Testis (tissue), 3 donors: Measurements from ENCODE around the gene COL25A1. TPM values are rescaled to one million over a fixed set of nuclear protein-coding genes. Genes with fewer than 3 reads are reported as not detected.

Experiments used
- DNase-seq: peaks from one replicate; pipeline ENCODE4 v3.0.0-alpha.2; 2019
- H3K27ac ChIP-seq, 2 donors: fragments of 200-600 bp; sonication (generic); one replicate each; pipeline ENCODE4 v1.5.1; 2019
- H3K27me3 ChIP-seq: fragments of 200-600 bp; sonication (generic); one replicate; pipeline ENCODE4 v1.5.1; 2019
- H3K36me3 ChIP-seq: fragments of 200-600 bp; sonication (generic); one replicate; pipeline ENCODE4 v1.5.1; 2017; ENCODE audit warnings: low read depth; ENCODE audit errors: missing control alignments
- H3K4me1 ChIP-seq: fragments of 200-600 bp; sonication (generic); one replicate; pipeline ENCODE4 v1.5.1; 2019
- H3K4me3 ChIP-seq, 2 donors: fragments of 200-600 bp; sonication (generic); one replicate each; pipeline ENCODE4 v1.5.1; 2017 to 2019
- H3K9me3 ChIP-seq: fragments of 200-600 bp; sonication (generic); one replicate; pipeline ENCODE4 v1.5.1; 2017
- POLR2A ChIP-seq: fragments of 450-650 bp; IDR thresholded peaks from one replicate; pipeline ENCODE4 v1.6.1; 2017; ENCODE audit warnings: antibody characterized with exemption, mild to moderate bottlenecking, moderate library complexity
- WGBS, 2 donors: methylation state at CpG; one replicate each; pipeline ENCODE4 v1.1.5; 2018; 5-methylcytosine and 5-hydroxymethylcytosine counted together
- intact Hi-C: fragments of 100-400 bp; cut with DNase I; formaldehyde crosslinking; loops from one replicate; pipeline ENCODE4 v1.15.1; 2023; ENCODE audit warnings: low total_unique reads
- polyA plus RNA-seq: library from polyadenylated mRNA; stranded (reverse); fragments of 350-450 nt; fragmentation: Illumina TruSeq; extraction: RNeasy Lipid Tissue Mini Kit (QIAGEN cat#74804); gene quantifications from one replicate; pipeline ENCODE4 v1.2.3, GENCODE V29; 2014; ENCODE audit warnings: low read depth, low replicate concordance; ENCODE audit not compliant: insufficient read depth
- total RNA-seq, 2 donors: library from RNA; depleted of rRNA; stranded (reverse); fragments of >200 nt; gene quantifications; one replicate each; pipeline ENCODE4 v1.2.3, GENCODE V29; 2016
- TF ChIP-seq, protein P1 (sequence below), 3 experiments: fragments of 450-650 bp in 2 of 3; fragments of 200-600 bp in 1 of 3; sonication (generic) in 1 of 3; IDR thresholded peaks; one replicate each; pipeline ENCODE4 v1.5.1; 2016 to 2019; ENCODE audit warnings: antibody characterized with exemption in 3 of 3, mild to moderate bottlenecking in 2 of 3, moderate library complexity in 1 of 3

Gene COL25A1
- total and polyA plus RNA-seq, 3 donors from 2014 or later: 11.7 to 19.2 (median 17.2) TPM

- intact Hi-C loops: no loop called here
- no peaks in the 10 kb centered on the region for H3K4me1 ChIP-seq
- no peak overlapping the region for H3K27ac ChIP-seq
- H3K36me3 ChIP-seq: no peaks in the 10 kb centered on the region
- WGBS, 2 donors: 83 to 95% methylated on average over 5 of the region's 5 CpGs
- no peaks in the 10 kb centered on the region for H3K9me3 ChIP-seq
- no peak overlapping the region for H3K4me3 ChIP-seq
- H3K27me3 ChIP-seq: no peaks in the 10 kb centered on the region
- no peak for TF ChIP-seq POLR2A
- no peak for DNase-seq
These were observed 111.2 kb downstream of the COL25A1 start for GRCh38 chr4:109191216-109191615.

DNA sequence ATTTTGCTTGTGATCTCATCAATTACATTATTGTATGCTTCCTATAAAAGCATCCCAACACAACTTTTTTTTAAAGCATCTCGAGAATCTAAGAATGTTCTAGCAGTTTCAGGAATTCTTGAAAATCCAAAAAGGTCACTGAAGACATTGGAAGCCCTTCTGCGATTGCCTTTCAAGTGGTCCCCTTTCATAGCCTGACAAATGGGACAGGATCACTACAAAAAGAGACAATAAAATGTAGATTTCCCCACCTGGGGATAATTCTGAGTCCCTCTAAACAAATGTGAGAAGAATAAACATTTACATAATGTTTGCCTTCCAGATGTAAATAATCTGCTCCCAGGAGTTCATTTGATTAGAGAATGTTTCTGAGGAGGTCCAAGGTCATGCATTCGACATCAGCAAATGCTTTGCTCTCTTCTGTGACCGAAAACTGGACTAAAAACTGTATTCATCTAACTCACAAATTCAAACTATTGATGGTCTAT lies 116.0 kb downstream of the COL25A1 start:
- no peaks in the 10 kb centered on the region for H3K9me3 ChIP-seq
- no peak overlapping the region for H3K27ac ChIP-seq
- WGBS, 2 donors: 68 to 79% methylated on average over 4 of the region's 4 CpGs
- no peaks in the 10 kb centered on the region for H3K36me3 ChIP-seq
- H3K4me1 ChIP-seq: no peaks in the 10 kb centered on the region
- intact Hi-C loops: no loop called here
- no peak overlapping the region for H3K4me3 ChIP-seq
- TF ChIP-seq, protein P1, sequence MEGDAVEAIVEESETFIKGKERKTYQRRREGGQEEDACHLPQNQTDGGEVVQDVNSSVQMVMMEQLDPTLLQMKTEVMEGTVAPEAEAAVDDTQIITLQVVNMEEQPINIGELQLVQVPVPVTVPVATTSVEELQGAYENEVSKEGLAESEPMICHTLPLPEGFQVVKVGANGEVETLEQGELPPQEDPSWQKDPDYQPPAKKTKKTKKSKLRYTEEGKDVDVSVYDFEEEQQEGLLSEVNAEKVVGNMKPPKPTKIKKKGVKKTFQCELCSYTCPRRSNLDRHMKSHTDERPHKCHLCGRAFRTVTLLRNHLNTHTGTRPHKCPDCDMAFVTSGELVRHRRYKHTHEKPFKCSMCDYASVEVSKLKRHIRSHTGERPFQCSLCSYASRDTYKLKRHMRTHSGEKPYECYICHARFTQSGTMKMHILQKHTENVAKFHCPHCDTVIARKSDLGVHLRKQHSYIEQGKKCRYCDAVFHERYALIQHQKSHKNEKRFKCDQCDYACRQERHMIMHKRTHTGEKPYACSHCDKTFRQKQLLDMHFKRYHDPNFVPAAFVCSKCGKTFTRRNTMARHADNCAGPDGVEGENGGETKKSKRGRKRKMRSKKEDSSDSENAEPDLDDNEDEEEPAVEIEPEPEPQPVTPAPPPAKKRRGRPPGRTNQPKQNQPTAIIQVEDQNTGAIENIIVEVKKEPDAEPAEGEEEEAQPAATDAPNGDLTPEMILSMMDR (IDR thresholded peaks at IDR 0.05): no peak
- no peak for TF ChIP-seq POLR2A
- no peak for DNase-seq
- no peaks in the 10 kb centered on the region for H3K27me3 ChIP-seq

GRCh38 chr4:109185951-109186350 lies 116.5 kb downstream of the COL25A1 start:
- no peak for TF ChIP-seq POLR2A
- TF ChIP-seq, protein P1 (IDR thresholded peaks at IDR 0.05): no peak
- Histone ChIP-seq H3K27me3 (no peaks in the 10 kb centered on the region), H3K36me3 (no peaks in the 10 kb centered on the region), H3K4me1 (no peaks in the 10 kb centered on the region), H3K27ac (no peak overlapping the region), H3K9me3 (no peaks in the 10 kb centered on the region), H3K4me3 (no peak overlapping the region)
- intact Hi-C loops: no loop called here
- no peak for DNase-seq
- whole genome bisulfite sequencing, 2 donors: 80 to 87% methylated on average over 7 of the region's 7 CpGs

GRCh38 chr4:109185548-109185947 lies 116.9 kb downstream of the COL25A1 start:
- H3K4me1 ChIP-seq: no peaks in the 10 kb centered on the region
- no peak for TF ChIP-seq POLR2A
- TF ChIP-seq, protein P1 (IDR thresholded peaks at IDR 0.05): no peak
- intact Hi-C loops: no loop called here
- H3K27me3 ChIP-seq: no peaks in the 10 kb centered on the region
- DNase-seq: no peak
- no peak overlapping the region for H3K27ac ChIP-seq
- H3K4me3 ChIP-seq: no peak overlapping the region
- H3K9me3 ChIP-seq: no peaks in the 10 kb centered on the region
- no peaks in the 10 kb centered on the region for H3K36me3 ChIP-seq
- 80 to 86% methylated on average over 2 of the region's 2 CpGs for WGBS, 2 donors

GRCh38 chr4:109184491-109184961 lies 117.9 kb downstream of the COL25A1 start:
- TF ChIP-seq, protein P1 (IDR thresholded peaks at IDR 0.05): no peak
- TF ChIP-seq POLR2A: no peak
- DNase-seq: no peak
- Histone ChIP-seq H3K9me3 (no peaks in the 10 kb centered on the region), H3K4me3 (no peak overlapping the region), H3K4me1 (no peaks in the 10 kb centered on the region), H3K27ac (no peak overlapping the region), H3K36me3 (no peaks in the 10 kb centered on the region), H3K27me3 (no peaks in the 10 kb centered on the region)
- WGBS, 2 donors: 49 to 53% methylated on average over 3 of the region's 3 CpGs
- intact Hi-C loops: no loop called here
